Retina (tissue), 1 donor: ENCODE data around the gene MYL12A.
"Not testable (repeated sequence)": the region's sequence is repeated elsewhere in the genome, so short reads cannot be mapped to it uniquely, and the experiment has no call there.

Source experiments
- DNase-seq: peaks from one replicate; pipeline ENCODE4 v3.0.0-alpha.2; 2016

The MYL12A gene

DNA sequence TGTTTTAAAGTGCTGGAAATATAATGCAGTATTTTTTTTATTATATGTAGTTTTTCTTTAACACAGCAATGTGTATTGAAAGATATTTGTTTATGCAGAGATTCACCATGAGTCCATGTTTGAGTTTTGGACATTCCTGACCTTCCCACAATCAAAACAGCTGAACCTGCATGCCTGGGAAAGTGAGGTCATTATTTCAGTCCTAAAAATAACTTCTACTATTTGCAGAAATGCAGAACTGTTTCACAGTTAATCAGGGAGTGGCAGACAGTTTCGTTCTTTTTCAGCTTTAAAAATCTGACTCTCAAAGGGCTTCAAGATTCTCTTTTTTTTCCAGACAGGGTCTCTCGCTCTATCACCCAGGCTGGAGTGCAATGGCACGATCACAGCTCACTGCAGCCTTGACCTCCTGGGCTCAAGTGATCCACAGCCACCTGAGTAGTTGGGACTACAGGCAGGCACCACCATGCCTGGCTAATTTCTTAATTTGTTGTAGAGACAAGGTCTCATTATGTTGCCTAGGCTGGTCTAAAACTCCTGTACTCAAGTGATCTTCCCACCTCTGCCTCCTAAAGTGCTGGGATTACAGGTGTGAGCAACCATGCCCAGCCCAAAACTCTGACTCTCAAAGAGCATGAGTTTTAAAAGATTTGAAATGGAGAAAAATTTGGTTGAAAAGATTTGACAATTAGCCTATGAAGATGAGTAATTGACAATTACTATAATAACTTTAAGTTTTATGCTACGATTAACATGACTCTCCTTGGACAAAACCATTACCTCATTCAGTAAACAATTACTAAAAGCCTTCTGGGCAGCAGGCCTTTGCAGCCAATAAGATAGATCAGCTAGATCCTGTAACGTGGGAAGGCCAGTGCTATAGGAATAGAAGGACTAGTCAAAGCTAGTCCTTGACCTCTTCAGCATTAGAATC lies 9.4 kb downstream of the MYL12A start:
- no peak for DNase-seq

- no peak for DNase-seq
Observed at GRCh38 chr18:3257627-3258120, 10.1 kb downstream of the MYL12A start.

- no peak for DNase-seq
Observed at GRCh38 chr18:3260995-3261372, 13.4 kb downstream of the MYL12A start.

GRCh38 chr18:3261373-3262233 lies 14.0 kb downstream of the MYL12A start, which contains the start of gene MYL12B:
TSS of gene MYL12B (plus strand) at chr18:3262133. CDS start at chr18:3272899, 10,766 bp downstream.
- peak; percentile 98 for DNase-seq

DNA sequence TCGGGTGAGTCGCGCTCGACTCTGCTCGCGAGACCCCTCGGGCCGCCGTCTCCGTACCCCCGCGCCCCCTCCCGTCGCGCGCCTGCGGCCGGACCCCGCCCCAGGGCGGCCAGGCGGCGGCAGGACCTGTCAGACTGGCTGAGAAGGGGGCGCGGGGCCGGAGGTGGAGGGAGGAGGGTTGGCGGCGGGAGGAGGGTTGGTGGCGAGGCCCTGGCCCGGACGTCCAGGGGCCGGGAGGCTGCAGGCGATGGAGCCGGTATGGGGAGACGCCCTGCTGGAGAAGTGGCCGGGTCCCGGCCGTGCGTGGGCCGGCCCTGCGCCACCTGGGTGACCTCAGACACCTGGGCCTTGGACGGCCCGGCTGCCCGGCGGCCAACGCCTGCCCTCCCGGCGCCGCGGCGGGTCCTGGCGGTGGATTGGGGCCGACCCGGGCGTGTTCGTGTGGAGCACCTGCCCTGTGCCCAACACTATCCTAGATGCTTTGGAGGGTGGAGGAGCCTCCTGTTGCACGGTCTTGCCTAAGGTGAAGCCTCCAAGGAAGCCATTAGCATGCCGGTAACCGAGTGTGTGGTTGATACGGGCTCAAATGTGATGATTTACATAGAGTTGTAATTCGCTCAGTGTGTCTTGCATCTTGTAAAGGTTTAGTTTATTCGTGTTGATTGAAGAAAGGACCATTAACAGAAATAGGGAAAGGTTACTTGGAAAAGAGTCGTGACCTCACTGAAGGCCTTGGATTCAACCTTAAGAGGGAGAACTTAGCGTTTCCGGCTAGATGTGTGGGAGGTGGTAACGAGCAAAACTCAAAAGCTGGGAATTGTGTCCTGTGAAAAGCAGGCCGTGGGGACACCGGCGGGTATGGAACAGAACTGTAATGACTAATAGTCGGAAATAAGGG lies 14.9 kb downstream of the MYL12A start:
- peak; percentile 55 for DNase-seq

- no peak for DNase-seq
Observed at GRCh38 chr18:3263132-3263700, 15.6 kb downstream of the MYL12A start.

DNA sequence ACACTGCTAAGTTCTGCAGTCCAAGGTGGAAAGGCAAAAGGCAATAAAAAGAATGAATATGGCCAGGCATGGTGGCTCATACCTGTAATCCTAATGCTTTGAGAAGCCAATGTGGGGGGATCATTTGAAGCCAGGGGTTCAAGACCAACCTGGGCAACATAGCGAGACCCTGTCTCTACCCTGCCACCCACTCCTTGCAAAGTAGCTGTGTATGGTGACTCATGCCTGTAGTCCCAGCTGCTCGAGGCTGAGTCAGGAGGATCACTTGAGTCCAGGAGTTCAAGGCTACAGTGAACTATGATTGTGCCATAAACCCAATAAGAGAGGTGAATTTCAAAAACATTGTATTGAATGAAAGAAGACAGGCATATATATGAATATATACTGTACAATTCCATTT lies 16.8 kb downstream of the MYL12A start:
- no peak for DNase-seq

GRCh38 chr18:3265564-3266033 lies 18.0 kb downstream of the MYL12A start:
- DNase-seq, result no peak

- no peak for DNase-seq
Observed at GRCh38 chr18:3266062-3266608, 18.5 kb downstream of the MYL12A start.

DNA sequence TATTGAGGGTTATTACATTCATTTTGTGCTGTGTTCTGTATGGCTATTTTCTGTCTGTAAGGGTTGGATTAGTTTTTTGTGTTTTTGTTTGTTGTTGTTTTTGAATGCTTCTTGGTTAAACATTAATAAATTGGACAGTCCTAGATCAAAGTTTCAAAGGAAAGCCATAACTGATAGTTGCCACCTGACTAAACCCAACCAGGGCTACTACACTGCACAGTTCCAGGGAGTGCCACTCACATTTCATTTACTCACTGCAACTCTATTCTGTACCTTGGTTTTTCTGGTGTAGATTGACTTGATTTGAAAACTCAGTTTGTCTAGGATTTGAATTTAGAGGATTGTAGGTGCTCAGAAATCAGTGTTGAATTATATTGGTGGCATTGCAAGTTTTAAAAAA lies 20.7 kb downstream of the MYL12A start:
- DNase-seq, result no peak

GRCh38 chr18:3269241-3269913 lies 21.8 kb downstream of the MYL12A start:
- DNase-seq, result no peak

DNA sequence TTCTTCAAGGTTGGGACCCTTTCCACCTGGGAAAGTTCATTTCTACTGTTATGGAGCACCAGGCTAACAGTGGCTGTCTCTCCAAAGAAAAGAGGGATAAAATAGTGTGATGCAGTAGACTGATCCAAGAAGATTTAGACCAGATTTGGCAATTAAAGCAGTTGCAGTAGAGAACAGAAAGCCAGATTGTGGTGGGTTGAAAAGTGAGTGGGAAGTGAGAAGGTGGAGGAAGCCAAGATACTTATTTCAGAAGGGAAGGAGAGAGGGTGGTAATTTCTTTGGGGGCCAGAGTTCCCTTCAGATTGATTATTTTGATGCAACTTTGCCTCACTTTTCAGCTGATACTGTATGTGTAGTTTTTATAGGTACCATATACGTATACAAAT lies 22.3 kb downstream of the MYL12A start:
- DNase-seq, result no peak

GRCh38 chr18:3273042-3273441 lies 25.4 kb downstream of the MYL12A start:
- no peak for DNase-seq

GRCh38 chr18:3277643-3278213 lies 30.1 kb downstream of the MYL12A start:
- not testable (repeated sequence) for DNase-seq

DNA sequence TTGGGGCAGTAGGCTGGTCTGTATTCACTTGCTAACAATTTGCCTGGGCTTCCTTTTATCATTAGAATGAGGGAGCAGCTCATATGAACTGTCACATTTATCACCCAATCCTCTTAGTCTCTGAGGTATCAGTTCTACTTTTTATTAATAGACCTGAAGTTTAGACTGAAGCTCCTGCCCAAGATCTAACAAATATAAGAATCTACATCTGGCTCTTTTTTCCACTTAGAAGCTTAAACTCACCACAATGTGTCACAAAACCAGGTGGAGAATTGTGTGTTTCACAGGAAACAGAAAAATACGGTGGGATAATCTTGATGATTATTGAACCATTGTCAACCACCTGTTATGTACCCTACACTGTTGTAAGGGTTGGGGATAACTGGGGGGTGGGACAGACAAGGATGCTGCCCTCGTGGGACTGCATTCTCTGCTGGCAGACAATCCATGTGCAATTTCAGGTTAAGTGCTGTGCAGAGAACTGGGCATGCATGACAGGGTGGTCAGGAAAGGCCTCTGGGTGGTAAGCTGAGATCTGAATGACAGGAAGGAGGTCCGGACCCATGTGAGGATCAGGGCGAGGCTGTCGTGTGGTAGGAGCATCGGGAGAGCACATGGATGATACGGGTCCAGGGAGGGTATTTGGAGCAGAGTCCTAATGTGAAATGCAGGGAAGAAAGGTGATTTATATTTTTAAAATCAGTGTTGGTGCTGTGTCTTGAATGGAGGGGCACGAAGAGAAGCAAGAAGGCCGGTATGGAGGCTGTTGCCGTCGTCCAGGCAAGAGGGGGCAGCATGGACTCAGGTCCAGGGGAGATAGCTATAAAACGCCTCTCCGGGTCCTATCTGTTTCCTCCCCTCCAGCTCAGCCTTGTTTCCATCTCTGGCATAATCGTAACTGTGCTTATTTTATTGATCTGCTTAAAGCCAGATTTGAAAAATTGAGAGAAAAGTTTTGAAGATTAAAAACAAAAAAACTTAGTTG lies 31.9 kb downstream of the MYL12A start:
- DNase-seq, result no peak

- peak; percentile 45 for DNase-seq
Observed at GRCh38 chr18:3281456-3282400, 34.1 kb downstream of the MYL12A start.

- DNase-seq, result no peak
Observed at GRCh38 chr18:3283253-3283863, 35.8 kb downstream of the MYL12A start.

GRCh38 chr18:3283908-3284307 lies 36.3 kb downstream of the MYL12A start:
- peak; percentile 31 for DNase-seq
